GM23338 (cell line): ENCODE results near the gene NIPBL. TPM values are rescaled to one million over a fixed set of nuclear protein-coding genes. Genes with fewer than 3 reads are reported as not detected.

Source experiments
- ATAC-seq: fragments of 200-7000 bp; cut with Tn5 transposase; 3 replicates; pipeline ENCODE4 v1.9.1; 2020
- DNase-seq: peaks from one replicate; pipeline ENCODE4 v3.0.0-alpha.2; 2015; ENCODE audit warnings: low spot score
- H2AFZ ChIP-seq: fragments of 200-600 bp; sonication (generic); 2 replicates; pipeline ENCODE4 v1.8.0; 2016; ENCODE audit warnings: antibody characterized with exemption, mild to moderate bottlenecking, moderate library complexity
- H3F3A ChIP-seq: fragments of 200-600 bp; sonication (generic); replicated peaks from 2 replicates; pipeline ENCODE4 v1.8.0; 2017; ENCODE audit warnings: antibody characterized with exemption, mixed run types, low read depth
- H3K27ac ChIP-seq: fragments of 200-600 bp; sonication (generic); 2 replicates; pipeline ENCODE4 v1.6.1; 2016; ENCODE audit warnings: low read depth
- H3K27me3 ChIP-seq: fragments of 200-600 bp; sonication (generic); 2 replicates; pipeline ENCODE4 v1.8.0; 2016; ENCODE audit warnings: mild to moderate bottlenecking, mixed run types, moderate library complexity; ENCODE audit not compliant: insufficient read depth
- H3K36me3 ChIP-seq: fragments of 200-600 bp; sonication (generic); 2 replicates; pipeline ENCODE4 v1.8.0; 2016; ENCODE audit warnings: mild to moderate bottlenecking; ENCODE audit not compliant: insufficient read depth
- H3K4me1 ChIP-seq: fragments of 200-600 bp; sonication (generic); 2 replicates; pipeline ENCODE4 v1.8.0; 2016; ENCODE audit warnings: mild to moderate bottlenecking, moderate library complexity; ENCODE audit not compliant: insufficient read depth
- H3K4me2 ChIP-seq: fragments of 200-600 bp; sonication (generic); 2 replicates; pipeline ENCODE4 v1.7.1; 2017; ENCODE audit warnings: mixed run types
- H3K4me3 ChIP-seq: fragments of 200-600 bp; sonication (generic); 2 replicates; pipeline ENCODE4 v1.6.1; 2016; ENCODE audit warnings: mixed run types
- H3K79me2 ChIP-seq: fragments of 200-600 bp; sonication (generic); replicated peaks from 2 replicates; pipeline ENCODE4 v1.8.0; 2017; ENCODE audit warnings: mild to moderate bottlenecking; ENCODE audit not compliant: insufficient read depth
- H3K9me2 ChIP-seq: fragments of 200-600 bp; sonication (generic); 2 replicates; pipeline ENCODE4 v1.8.0; 2017; ENCODE audit not compliant: insufficient read depth
- H4K20me1 ChIP-seq: fragments of 200-600 bp; sonication (generic); replicated peaks from 2 replicates; pipeline ENCODE4 v1.8.0; 2017; ENCODE audit warnings: mild to moderate bottlenecking; ENCODE audit not compliant: insufficient read depth
- H3K27ac Mint-ChIP-seq: 2 replicates; pipeline ENCODE4 v1.8.0; 2020; ENCODE audit warnings: inconsistent platforms, mild to moderate bottlenecking, moderate library complexity, mixed read lengths
- H3K27me3 Mint-ChIP-seq: 3 replicates; pipeline ENCODE4 v1.8.0; 2022; ENCODE audit warnings: low read depth, mild to moderate bottlenecking, moderate library complexity, mixed read lengths, inconsistent platforms; ENCODE audit not compliant: insufficient read depth, poor library complexity
- H3K36me3 Mint-ChIP-seq: 3 replicates; pipeline ENCODE4 v1.8.0; 2021; ENCODE audit warnings: low read depth, mild to moderate bottlenecking, inconsistent platforms, moderate library complexity, mixed read lengths
- H3K4me1 Mint-ChIP-seq: 3 replicates; pipeline ENCODE4 v1.8.0; 2020; ENCODE audit warnings: mild to moderate bottlenecking, inconsistent platforms, mixed read lengths
- H3K4me3 Mint-ChIP-seq: 3 replicates; pipeline ENCODE4 v1.8.0; 2021; ENCODE audit warnings: moderate library complexity, mild to moderate bottlenecking, inconsistent platforms, mixed read lengths
- H3K9me3 Mint-ChIP-seq: 3 replicates; pipeline ENCODE4 v1.8.0; 2020; ENCODE audit warnings: moderate library complexity, mild to moderate bottlenecking, inconsistent platforms, mixed read lengths
- CREB1 ChIP-seq: fragments of 250-450 bp; sonication (Bioruptor Pico); IDR thresholded peaks from 2 replicates; pipeline ENCODE4 v1.5.0; 2020; ENCODE audit warnings: low read depth, mild to moderate bottlenecking, moderate library complexity
- EZH2 ChIP-seq: fragments of 200-600 bp; sonication (generic); IDR thresholded peaks from one replicate; pipeline ENCODE4 v1.8.0; 2017; ENCODE audit warnings: antibody characterized with exemption, mild to moderate bottlenecking, low read depth; ENCODE audit not compliant: unreplicated experiment
- EZH2phosphoT487 ChIP-seq: fragments of 200-600 bp; sonication (generic); IDR thresholded peaks from one replicate; pipeline ENCODE4 v1.8.1; 2018; ENCODE audit warnings: antibody characterized with exemption; ENCODE audit not compliant: unreplicated experiment
- NANOG ChIP-seq: IDR thresholded peaks from 2 replicates; pipeline ENCODE4 v1.6.1; 2016; ENCODE audit warnings: antibody characterized with exemption, borderline replicate concordance
- POLR2AphosphoS5 ChIP-seq: IDR thresholded peaks from 2 replicates; pipeline ENCODE4 v1.6.1; 2016; ENCODE audit warnings: antibody characterized with exemption, low read depth
- STAT1 ChIP-seq: IDR thresholded peaks from one replicate; pipeline ENCODE4 v1.6.1; 2016; ENCODE audit warnings: antibody characterized with exemption; ENCODE audit not compliant: unreplicated experiment
- ZNF114 ChIP-seq: fragments of 250-450 bp; sonication (Bioruptor Pico); IDR thresholded peaks from 2 replicates; pipeline ENCODE4 v1.5.0; 2020; ENCODE audit warnings: mild to moderate bottlenecking, moderate library complexity
- ZNF331 ChIP-seq: fragments of 250-450 bp; sonication (Bioruptor Pico); IDR thresholded peaks from 2 replicates; pipeline ENCODE4 v1.5.0; 2020; ENCODE audit warnings: low read depth, mild to moderate bottlenecking, moderate library complexity
- polyA plus RNA-seq: library from polyadenylated mRNA; unstranded; fragments of >200 nt; fragmentation: Nextera tagmentation; extraction: Ambion mirVana; gene quantifications from 2 replicates; pipeline ENCODE4 v1.2.1, GENCODE V29; 2016
- total RNA-seq: library from RNA; depleted of rRNA; stranded (reverse); fragments of >200 nt; shearing (Covaris generic); gene quantifications from 2 replicates; pipeline ENCODE4 v1.2.3, GENCODE V29; 2014
- TF ChIP-seq, protein P1 (sequence below): IDR thresholded peaks from one replicate; pipeline ENCODE4 v1.6.1; 2018; ENCODE audit warnings: antibody characterized with exemption; ENCODE audit not compliant: unreplicated experiment
- TF ChIP-seq, protein P2 (sequence below): IDR thresholded peaks from 2 replicates; pipeline ENCODE4 v1.6.1; 2016; ENCODE audit warnings: antibody characterized with exemption
- TF ChIP-seq, protein P3 (sequence below): fragments of 250-450 bp; sonication (Bioruptor Pico); IDR thresholded peaks from 2 replicates; pipeline ENCODE4 v1.5.0; 2020; ENCODE audit warnings: mild to moderate bottlenecking, moderate library complexity

The NIPBL gene
- total and polyA plus RNA-seq, 2 experiments from 2014 or later: 44.2 to 51.4 TPM

DNA sequence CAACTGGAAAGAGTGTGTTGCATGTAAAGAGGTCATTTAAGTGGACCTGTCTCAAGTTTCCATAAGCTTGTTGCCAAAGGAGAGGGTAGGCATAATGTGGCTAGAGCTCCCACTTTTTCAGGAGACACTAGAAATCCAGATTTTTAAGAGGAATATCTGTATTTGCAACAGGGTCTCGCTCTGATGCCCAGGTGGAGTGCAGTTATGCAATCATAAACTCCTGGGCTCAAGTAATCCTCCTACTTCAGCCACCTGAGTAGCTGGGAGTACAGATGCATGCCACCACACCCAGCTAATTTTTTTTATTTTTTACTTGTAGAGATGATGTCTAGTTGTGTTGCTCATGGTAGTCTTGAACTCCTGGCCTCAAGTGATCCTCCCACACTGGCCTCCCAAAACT is 183.5 kb downstream of the NIPBL start (continued):
- TF ChIP-seq, protein P1, sequence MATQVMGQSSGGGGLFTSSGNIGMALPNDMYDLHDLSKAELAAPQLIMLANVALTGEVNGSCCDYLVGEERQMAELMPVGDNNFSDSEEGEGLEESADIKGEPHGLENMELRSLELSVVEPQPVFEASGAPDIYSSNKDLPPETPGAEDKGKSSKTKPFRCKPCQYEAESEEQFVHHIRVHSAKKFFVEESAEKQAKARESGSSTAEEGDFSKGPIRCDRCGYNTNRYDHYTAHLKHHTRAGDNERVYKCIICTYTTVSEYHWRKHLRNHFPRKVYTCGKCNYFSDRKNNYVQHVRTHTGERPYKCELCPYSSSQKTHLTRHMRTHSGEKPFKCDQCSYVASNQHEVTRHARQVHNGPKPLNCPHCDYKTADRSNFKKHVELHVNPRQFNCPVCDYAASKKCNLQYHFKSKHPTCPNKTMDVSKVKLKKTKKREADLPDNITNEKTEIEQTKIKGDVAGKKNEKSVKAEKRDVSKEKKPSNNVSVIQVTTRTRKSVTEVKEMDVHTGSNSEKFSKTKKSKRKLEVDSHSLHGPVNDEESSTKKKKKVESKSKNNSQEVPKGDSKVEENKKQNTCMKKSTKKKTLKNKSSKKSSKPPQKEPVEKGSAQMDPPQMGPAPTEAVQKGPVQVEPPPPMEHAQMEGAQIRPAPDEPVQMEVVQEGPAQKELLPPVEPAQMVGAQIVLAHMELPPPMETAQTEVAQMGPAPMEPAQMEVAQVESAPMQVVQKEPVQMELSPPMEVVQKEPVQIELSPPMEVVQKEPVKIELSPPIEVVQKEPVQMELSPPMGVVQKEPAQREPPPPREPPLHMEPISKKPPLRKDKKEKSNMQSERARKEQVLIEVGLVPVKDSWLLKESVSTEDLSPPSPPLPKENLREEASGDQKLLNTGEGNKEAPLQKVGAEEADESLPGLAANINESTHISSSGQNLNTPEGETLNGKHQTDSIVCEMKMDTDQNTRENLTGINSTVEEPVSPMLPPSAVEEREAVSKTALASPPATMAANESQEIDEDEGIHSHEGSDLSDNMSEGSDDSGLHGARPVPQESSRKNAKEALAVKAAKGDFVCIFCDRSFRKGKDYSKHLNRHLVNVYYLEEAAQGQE: no peak
- TF ChIP-seq ZNF114 (CRISPR knock-in tag) (no peak), NANOG (no peak)
- TF ChIP-seq, protein P2, sequence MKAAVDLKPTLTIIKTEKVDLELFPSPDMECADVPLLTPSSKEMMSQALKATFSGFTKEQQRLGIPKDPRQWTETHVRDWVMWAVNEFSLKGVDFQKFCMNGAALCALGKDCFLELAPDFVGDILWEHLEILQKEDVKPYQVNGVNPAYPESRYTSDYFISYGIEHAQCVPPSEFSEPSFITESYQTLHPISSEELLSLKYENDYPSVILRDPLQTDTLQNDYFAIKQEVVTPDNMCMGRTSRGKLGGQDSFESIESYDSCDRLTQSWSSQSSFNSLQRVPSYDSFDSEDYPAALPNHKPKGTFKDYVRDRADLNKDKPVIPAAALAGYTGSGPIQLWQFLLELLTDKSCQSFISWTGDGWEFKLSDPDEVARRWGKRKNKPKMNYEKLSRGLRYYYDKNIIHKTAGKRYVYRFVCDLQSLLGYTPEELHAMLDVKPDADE: no peak

DNA sequence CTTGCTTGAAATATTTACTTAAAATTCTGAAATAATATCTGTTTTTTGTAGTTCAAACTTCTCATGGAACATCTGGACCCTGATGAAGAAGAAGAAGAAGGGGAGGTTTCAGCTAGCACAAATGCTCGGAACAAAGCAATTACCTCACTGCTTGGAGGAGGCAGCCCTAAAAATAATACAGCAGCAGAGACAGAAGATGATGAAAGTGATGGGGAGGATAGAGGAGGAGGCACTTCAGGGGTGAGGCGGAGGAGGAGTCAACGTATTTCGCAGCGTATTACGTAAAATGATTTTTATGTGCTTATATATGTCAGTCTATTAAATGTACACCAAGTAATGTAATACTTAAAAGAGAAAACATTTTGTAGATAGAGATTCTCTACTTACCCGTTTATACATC is 187.2 kb downstream of the NIPBL start:
- Histone ChIP-seq H4K20me1 (no peaks in the 10 kb centered on the region), H3K27me3 (no peaks in the 10 kb centered on the region)
- TF ChIP-seq, protein P3, sequence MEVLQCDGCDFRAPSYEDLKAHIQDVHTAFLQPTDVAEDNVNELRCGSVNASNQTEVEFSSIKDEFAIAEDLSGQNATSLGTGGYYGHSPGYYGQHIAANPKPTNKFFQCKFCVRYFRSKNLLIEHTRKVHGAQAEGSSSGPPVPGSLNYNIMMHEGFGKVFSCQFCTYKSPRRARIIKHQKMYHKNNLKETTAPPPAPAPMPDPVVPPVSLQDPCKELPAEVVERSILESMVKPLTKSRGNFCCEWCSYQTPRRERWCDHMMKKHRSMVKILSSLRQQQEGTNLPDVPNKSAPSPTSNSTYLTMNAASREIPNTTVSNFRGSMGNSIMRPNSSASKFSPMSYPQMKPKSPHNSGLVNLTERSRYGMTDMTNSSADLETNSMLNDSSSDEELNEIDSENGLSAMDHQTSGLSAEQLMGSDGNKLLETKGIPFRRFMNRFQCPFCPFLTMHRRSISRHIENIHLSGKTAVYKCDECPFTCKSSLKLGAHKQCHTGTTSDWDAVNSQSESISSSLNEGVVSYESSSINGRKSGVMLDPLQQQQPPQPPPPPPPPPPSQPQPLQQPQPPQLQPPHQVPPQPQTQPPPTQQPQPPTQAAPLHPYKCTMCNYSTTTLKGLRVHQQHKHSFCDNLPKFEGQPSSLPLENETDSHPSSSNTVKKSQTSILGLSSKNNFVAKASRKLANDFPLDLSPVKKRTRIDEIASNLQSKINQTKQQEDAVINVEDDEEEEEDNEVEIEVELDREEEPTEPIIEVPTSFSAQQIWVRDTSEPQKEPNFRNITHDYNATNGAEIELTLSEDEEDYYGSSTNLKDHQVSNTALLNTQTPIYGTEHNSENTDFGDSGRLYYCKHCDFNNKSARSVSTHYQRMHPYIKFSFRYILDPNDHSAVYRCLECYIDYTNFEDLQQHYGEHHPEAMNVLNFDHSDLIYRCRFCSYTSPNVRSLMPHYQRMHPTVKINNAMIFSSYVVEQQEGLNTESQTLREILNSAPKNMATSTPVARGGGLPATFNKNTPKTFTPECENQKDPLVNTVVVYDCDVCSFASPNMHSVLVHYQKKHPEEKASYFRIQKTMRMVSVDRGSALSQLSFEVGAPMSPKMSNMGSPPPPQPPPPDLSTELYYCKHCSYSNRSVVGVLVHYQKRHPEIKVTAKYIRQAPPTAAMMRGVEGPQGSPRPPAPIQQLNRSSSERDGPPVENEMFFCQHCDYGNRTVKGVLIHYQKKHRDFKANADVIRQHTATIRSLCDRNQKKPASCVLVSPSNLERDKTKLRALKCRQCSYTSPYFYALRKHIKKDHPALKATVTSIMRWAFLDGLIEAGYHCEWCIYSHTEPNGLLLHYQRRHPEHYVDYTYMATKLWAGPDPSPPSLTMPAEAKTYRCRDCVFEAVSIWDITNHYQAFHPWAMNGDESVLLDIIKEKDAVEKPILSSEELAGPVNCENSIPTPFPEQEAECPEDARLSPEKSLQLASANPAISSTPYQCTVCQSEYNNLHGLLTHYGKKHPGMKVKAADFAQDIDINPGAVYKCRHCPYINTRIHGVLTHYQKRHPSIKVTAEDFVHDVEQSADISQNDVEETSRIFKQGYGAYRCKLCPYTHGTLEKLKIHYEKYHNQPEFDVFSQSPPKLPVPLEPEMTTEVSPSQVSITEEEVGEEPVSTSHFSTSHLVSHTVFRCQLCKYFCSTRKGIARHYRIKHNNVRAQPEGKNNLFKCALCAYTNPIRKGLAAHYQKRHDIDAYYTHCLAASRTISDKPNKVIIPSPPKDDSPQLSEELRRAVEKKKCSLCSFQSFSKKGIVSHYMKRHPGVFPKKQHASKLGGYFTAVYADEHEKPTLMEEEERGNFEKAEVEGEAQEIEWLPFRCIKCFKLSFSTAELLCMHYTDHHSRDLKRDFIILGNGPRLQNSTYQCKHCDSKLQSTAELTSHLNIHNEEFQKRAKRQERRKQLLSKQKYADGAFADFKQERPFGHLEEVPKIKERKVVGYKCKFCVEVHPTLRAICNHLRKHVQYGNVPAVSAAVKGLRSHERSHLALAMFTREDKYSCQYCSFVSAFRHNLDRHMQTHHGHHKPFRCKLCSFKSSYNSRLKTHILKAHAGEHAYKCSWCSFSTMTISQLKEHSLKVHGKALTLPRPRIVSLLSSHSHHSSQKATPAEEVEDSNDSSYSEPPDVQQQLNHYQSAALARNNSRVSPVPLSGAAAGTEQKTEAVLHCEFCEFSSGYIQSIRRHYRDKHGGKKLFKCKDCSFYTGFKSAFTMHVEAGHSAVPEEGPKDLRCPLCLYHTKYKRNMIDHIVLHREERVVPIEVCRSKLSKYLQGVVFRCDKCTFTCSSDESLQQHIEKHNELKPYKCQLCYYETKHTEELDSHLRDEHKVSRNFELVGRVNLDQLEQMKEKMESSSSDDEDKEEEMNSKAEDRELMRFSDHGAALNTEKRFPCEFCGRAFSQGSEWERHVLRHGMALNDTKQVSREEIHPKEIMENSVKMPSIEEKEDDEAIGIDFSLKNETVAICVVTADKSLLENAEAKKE (CRISPR knock-in tag): no peak
- TF ChIP-seq ZNF114 (CRISPR knock-in tag) (no peak), POLR2AphosphoS5 (no peak), CREB1 (CRISPR knock-in tag) (no peak), EZH2 (no peak), NANOG (no peak), ZNF331 (no peak), EZH2phosphoT487 (no peak), STAT1 (no peak)
- TF ChIP-seq, protein P1: no peak

More for the DNA sequence above, 187.2 kb downstream of the NIPBL start:
- no peak overlapping the region for H3K4me3 ChIP-seq
- H3K4me3 Mint-ChIP-seq: no peak overlapping the region
- H3K27ac ChIP-seq: no peak overlapping the region
- DNase-seq (no peak), ATAC-seq (no peak)
- H3K79me2 ChIP-seq: no peaks in the 10 kb centered on the region
- H3K36me3 Mint-ChIP-seq: peaks cover 9% of the 10 kb centered on the region; the same call in 1 of the 3 replicates
- H3K4me1 Mint-ChIP-seq: no peaks in the 10 kb centered on the region
- peaks cover 15% of the 10 kb centered on the region; the same call in 1 of the 2 replicates for H3K36me3 ChIP-seq
- no peaks in the 10 kb centered on the region for H3K9me3 Mint-ChIP-seq
- H3K27me3 Mint-ChIP-seq: no peaks in the 10 kb centered on the region
- H3K9me2 ChIP-seq: no peaks in the 10 kb centered on the region
- H3K27ac Mint-ChIP-seq: no peak overlapping the region
- no peaks in the 10 kb centered on the region for H3F3A ChIP-seq
- no peak overlapping the region for H2AFZ ChIP-seq
- no peak overlapping the region for H3K4me2 ChIP-seq
- no peaks in the 10 kb centered on the region for H3K4me1 ChIP-seq
